HG03469 (cell line): Measurements from ENCODE around the gene DIAPH2.
"Not testable (repeated sequence)": the region's sequence is repeated elsewhere in the genome, so short reads cannot be mapped to it uniquely, and the experiment has no call there.

Experiments used
- ATAC-seq: cut with Tn5 transposase; IDR thresholded peaks from one replicate; pipeline ENCODE4 v1.9.1; 2021; ENCODE audit warnings: mild to moderate bottlenecking, moderate library complexity, moderate number of reproducible peaks; ENCODE audit not compliant: unreplicated experiment

The DIAPH2 gene

GRCh38 chrX:96714393-96714792, 29.8 kb downstream of the DIAPH2 start:
- ATAC-seq: not testable (repeated sequence)

GRCh38 chrX:96715481-96715880, 30.8 kb downstream of the DIAPH2 start:
- no peak for ATAC-seq

DNA sequence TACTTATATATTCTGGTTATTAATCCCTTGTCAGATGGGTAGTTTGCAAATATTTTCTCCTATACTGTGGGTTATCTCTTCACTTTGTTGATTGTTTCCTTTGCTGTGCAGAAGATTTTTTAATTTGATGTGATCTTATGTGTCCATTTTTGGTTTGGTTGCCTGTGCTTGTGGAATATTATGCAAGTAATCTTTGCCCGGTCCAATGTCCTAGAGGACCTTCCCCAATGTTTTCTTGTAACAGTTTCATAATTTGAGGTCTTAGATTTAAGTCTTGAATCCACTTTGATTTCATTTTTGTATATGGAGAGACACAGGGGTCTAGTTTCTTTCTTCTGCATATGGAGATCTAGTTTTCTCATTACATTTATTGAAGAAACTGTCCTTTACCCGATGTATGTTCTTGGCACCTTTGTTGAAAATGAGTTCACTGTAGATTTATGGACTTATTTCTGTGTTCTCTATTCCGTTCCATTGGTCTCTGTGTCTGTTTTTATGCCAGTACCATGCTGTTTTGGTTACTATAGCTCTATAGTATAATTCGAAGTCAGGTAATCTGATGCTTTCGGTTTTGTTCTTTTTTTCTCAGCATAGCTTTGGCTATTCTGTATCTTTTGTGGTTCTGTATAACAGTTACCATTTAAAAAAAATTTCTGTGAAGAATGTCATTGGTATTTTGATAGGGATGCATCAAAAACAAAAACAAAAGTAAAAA, 34.7 kb downstream of the DIAPH2 start:
- no peak for ATAC-seq

DNA sequence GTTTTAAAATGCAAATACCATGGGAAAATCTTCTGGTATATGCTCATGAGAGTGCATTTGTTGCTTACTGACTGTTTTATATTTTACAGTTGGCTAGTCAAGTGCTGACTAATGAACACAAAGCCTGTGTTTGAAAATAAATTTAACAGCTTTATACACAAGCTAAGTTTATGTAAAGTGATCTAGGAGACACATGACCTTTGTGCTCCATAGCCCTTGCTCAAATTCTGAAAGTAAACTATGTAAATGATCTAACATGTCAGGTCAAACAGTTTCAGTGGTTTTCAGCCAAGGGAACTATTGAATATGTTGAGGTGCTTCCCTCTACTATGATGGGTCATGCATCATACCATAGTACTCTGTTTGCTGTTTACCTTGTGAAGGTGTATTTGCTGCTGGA, 36.7 kb downstream of the DIAPH2 start:
- ATAC-seq: peak; percentile 100

- no peak for ATAC-seq
Measured at GRCh38 chrX:96722781-96723180, 38.1 kb downstream of the DIAPH2 start.

- no peak for ATAC-seq
Measured at GRCh38 chrX:96729053-96729452, 44.4 kb downstream of the DIAPH2 start.

GRCh38 chrX:96729868-96730643, 45.4 kb downstream of the DIAPH2 start:
- no peak for ATAC-seq

- not testable (repeated sequence) for ATAC-seq
Measured at GRCh38 chrX:96731000-96731399, 46.4 kb downstream of the DIAPH2 start.

GRCh38 chrX:96743367-96744073, 58.9 kb downstream of the DIAPH2 start:
- ATAC-seq: no peak

- no peak for ATAC-seq
Measured at GRCh38 chrX:96752781-96753180, 68.1 kb downstream of the DIAPH2 start.

GRCh38 chrX:96753230-96753629, 68.6 kb downstream of the DIAPH2 start:
- no peak for ATAC-seq

- ATAC-seq: no peak
Measured at GRCh38 chrX:96756491-96756890, 71.8 kb downstream of the DIAPH2 start.

DNA sequence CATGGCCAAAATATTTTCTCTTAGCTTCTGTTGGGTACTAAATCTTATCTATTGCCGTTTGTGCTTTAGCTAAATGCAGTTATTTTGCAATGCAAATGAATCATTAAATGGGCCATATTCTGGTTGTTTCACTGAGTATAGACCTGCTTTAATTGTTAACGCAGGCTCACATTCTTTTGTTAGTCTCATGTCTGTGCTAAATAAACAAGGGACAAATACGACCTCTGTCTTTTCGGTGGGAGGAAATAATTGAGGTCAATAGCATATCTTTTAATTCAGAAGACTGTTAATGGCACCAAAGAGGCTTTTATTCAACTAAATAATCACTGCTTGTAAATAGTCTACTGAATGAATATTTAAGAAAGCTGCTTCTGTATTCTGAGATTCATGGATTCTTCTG, 76.9 kb downstream of the DIAPH2 start:
- no peak for ATAC-seq

DNA sequence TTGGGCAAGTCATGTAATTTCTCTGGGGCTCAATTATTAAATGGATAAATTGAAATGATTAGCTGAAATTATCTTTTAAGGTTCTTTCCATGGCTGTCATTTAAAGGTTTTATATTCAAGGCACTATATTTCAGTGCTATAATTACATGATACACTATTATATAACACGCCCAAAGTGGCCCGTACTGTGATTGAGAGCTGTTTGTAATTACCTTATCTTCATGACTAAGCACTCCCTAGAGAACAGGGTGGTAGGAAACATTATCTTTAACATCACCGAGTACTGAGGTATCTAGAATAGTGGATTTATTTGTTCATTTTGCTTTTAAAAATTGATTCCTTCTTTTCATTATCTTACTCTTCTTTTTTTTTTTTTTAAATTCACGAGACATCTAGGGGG, 79.0 kb downstream of the DIAPH2 start:
- no peak for ATAC-seq

DNA sequence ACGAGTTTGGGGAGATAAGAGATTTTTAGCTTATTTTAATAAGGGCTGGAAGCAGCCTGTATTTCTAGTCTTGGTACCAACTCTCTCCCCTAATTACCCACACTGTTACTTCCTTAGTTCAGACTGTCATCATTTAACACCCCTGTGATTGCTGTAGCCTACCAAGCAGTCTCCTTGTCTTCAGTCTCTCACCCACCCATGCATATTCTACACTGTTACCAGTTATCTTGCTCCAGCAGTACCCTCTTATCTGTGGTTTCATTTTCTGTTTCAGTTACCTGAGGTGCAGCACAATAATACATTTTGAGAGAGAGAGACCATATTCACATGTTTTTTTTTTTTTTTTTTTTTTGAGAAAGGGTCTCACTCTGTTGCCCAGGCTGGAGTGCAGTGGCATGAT, 80.2 kb downstream of the DIAPH2 start:
- peak; percentile 59 for ATAC-seq

GRCh38 chrX:96770315-96770714, 85.7 kb downstream of the DIAPH2 start:
- ATAC-seq: no peak

DNA sequence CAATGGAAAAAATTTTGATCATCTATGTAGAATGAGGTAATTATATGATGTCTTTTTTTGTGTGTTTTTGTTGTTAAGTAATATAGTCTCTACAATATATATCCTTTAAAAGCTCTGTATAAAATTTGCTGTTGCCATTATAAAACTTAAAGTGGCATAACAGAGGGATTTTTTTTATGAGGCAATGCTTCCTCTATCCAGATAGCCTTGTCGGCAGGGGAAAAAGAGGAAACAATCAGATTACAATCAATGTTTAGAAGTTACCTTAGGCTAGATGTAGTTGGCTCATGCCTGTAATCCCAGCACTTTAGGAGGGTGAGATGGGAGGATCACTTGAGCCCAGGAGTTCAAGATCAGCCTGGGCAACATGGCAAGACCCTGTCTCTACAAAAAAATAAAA, 86.8 kb downstream of the DIAPH2 start:
- no peak for ATAC-seq

DNA sequence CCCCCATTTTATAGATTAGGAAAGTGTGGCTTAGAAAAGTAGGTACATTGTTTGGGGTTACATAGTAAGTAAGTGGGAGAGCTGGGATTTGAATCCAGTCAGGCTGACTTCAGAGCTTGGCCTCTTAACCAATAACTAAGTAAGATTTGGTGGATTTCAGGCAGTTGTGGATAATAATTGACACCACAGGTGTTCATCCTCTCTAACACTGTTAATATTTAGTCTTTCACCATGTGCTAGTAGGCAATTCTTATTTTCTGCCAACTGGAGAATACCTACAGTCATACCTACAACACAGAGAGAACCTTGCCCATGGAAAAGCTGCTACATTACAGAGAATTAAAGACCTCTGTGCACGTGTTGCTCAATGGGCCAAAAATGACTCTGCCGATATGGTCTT, 89.5 kb downstream of the DIAPH2 start:
- no peak for ATAC-seq

GRCh38 chrX:96776966-96777365, 92.3 kb downstream of the DIAPH2 start:
- ATAC-seq: no peak

DNA sequence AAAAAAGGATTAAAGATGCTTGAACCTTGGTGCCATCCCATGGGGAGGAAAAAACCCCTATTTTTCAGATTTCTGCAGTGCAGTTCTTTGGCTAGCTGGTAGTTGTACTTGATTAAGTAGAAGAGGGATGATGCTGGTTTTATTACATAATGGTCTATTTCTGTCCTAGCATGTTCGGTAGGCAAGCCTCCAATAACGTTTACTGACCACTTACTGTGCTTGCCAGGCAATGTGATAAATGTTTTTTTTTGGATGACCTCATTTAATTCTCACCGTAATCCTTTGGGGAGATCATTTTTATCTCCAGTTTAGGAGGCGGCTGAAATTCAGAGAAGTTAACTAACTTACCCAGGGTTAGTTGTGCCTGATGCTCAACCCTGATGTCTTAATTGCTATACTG, 106.9 kb downstream of the DIAPH2 start:
- no peak for ATAC-seq

GRCh38 chrX:96792047-96792446, 107.4 kb downstream of the DIAPH2 start:
- no peak for ATAC-seq

DNA sequence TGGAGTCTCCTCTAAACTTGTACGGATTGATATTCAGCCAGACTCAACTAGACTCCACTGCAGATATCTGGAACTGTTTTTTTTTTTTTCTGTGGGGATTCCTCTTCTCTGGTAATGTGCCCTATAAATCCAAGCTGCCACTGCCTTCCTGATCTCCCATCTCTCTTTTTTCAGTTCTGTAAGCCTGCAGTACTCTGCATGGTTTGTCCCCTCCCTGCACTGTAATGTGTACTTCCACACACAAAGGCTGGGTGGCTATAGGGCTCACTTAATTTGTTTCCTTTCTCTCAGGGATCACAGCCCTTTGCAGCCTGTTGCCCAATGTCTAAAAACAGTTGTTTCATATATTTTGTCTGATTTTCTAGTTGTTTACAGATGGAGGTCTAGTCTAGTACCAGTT, 114.3 kb downstream of the DIAPH2 start:
- no peak for ATAC-seq
